ENCODE measurements around the gene ATXN7. TPM values are rescaled to one million over a fixed set of nuclear protein-coding genes. Genes with fewer than 3 reads are reported as not detected.

ATXN7 gene
- total RNA-seq, 4 donors from 2014 or later, result 20.9 to 28.2 (median 22.6) TPM

- DNase-seq (ENCODE audit: extremely low spot score), result no peak
- intact Hi-C loops (cut with DNase I), result no loop called here
These were observed 21.5 kb upstream of the ATXN7 start for GRCh38 chr3:63842127-63842526.

GRCh38 chr3:63845215-63845614 is 18.5 kb upstream of the ATXN7 start:
- H3K27me3 ChIP-seq, result no peaks in the 10 kb centered on the region
- no peak overlapping the region for H3K4me3 ChIP-seq
- H3K27ac ChIP-seq (replicated peaks in 1 of 4), result no peak overlapping the region
- intact Hi-C loops (cut with DNase I), result no loop called here
- H3K4me1 ChIP-seq, result no peaks in the 10 kb centered on the region
- no peaks in the 10 kb centered on the region for H3K36me3 ChIP-seq
- TF ChIP-seq POLR2A (IDR thresholded peaks at IDR 0.05; ENCODE audit: low read depth) (no peak), EP300 (IDR thresholded peaks at IDR 0.05) (no peak), POLR2AphosphoS5 (IDR thresholded peaks at IDR 0.05) (no peak), CTCF (IDR thresholded peaks at IDR 0.05) (no peak)
- DNase-seq (ENCODE audit: extremely low spot score), result no peak
- H3K9me3 ChIP-seq, result no peaks in the 10 kb centered on the region
- 94% methylated on average over 3 of the region's 4 CpGs for WGBS

More at GRCh38 chr3:63842127-63842526, 21.5 kb upstream of the ATXN7 start:
- H3K36me3 ChIP-seq, result no peaks in the 10 kb centered on the region
- no peak overlapping the region for H3K27ac ChIP-seq (replicated peaks in 1 of 4)
- H3K4me3 ChIP-seq, result no peak overlapping the region
- H3K27me3 ChIP-seq, result no peaks in the 10 kb centered on the region
- no peak for TF ChIP-seq POLR2A (IDR thresholded peaks at IDR 0.05; ENCODE audit: low read depth)
- TF ChIP-seq POLR2AphosphoS5 (IDR thresholded peaks at IDR 0.05), result no peak
- no peak for TF ChIP-seq CTCF (IDR thresholded peaks at IDR 0.05)
- TF ChIP-seq EP300 (IDR thresholded peaks at IDR 0.05), result no peak
- H3K9me3 ChIP-seq, result no peaks in the 10 kb centered on the region
- H3K4me1 ChIP-seq, result no peaks in the 10 kb centered on the region

GRCh38 chr3:63847718-63848450 is 15.8 kb upstream of the ATXN7 start:
- WGBS, result 77% methylated on average over 1 of the region's 1 CpG
- intact Hi-C loops (cut with DNase I), result no loop called here
- Histone ChIP-seq H3K4me3 (no peak overlapping the region), H3K9me3 (no peaks in the 10 kb centered on the region), H3K27ac (replicated peaks in 1 of 4) (no peak overlapping the region), H3K27me3 (no peaks in the 10 kb centered on the region), H3K36me3 (no peaks in the 10 kb centered on the region), H3K4me1 (no peaks in the 10 kb centered on the region)
- no peak for DNase-seq (ENCODE audit: extremely low spot score)
- TF ChIP-seq POLR2A (IDR thresholded peaks at IDR 0.05; ENCODE audit: low read depth) (no peak), POLR2AphosphoS5 (IDR thresholded peaks at IDR 0.05) (no peak), EP300 (IDR thresholded peaks at IDR 0.05) (no peak), CTCF (IDR thresholded peaks at IDR 0.05) (no peak)

- Histone ChIP-seq H3K4me3 (no peak overlapping the region), H3K9me3 (no peaks in the 10 kb centered on the region), H3K27ac (replicated peaks in 1 of 4) (no peak overlapping the region), H3K36me3 (no peaks in the 10 kb centered on the region), H3K4me1 (no peaks in the 10 kb centered on the region), H3K27me3 (no peaks in the 10 kb centered on the region)
- no peak for DNase-seq (ENCODE audit: extremely low spot score)
- WGBS, result 86% methylated on average over 1 of the region's 4 CpGs
- intact Hi-C loops (cut with DNase I), result no loop called here
- TF ChIP-seq POLR2A (IDR thresholded peaks at IDR 0.05; ENCODE audit: low read depth) (no peak), EP300 (IDR thresholded peaks at IDR 0.05) (no peak), POLR2AphosphoS5 (IDR thresholded peaks at IDR 0.05) (no peak), CTCF (IDR thresholded peaks at IDR 0.05) (no peak)
These were observed 14.5 kb upstream of the ATXN7 start for GRCh38 chr3:63849175-63849574.

GRCh38 chr3:63851287-63851686 is 12.4 kb upstream of the ATXN7 start:
- DNase-seq (ENCODE audit: extremely low spot score), result no peak
- H3K4me3 ChIP-seq, result no peak overlapping the region
- H3K36me3 ChIP-seq, result no peaks in the 10 kb centered on the region
- intact Hi-C loops (cut with DNase I), result no loop called here
- no peaks in the 10 kb centered on the region for H3K27me3 ChIP-seq
- H3K4me1 ChIP-seq, result peaks cover 0 to 6% (median 2%) of the 10 kb centered on the region in 4 donors
- 100% methylated on average over 3 of the region's 3 CpGs for WGBS
- no peaks in the 10 kb centered on the region for H3K9me3 ChIP-seq
- no peak overlapping the region for H3K27ac ChIP-seq (replicated peaks in 1 of 4)
- TF ChIP-seq POLR2AphosphoS5 (IDR thresholded peaks at IDR 0.05) (no peak), EP300 (IDR thresholded peaks at IDR 0.05) (no peak), CTCF (IDR thresholded peaks at IDR 0.05) (no peak), POLR2A (IDR thresholded peaks at IDR 0.05; ENCODE audit: low read depth) (no peak)

All from esophagus muscularis mucosa (tissue), 4 donors.